Neural progenitor cell (in vitro differentiated cells): ENCODE data around the gene ZSWIM6. TPM values are rescaled to one million over a fixed set of nuclear protein-coding genes. Genes with fewer than 3 reads are reported as not detected.

Experiments used
- DNase-seq: peaks from one replicate; pipeline ENCODE4 v3.0.0-alpha.2; 2016; ENCODE audit warnings: low spot score
- H2AFZ ChIP-seq: fragments of 200-600 bp; sonication (generic); replicated peaks from 2 replicates; pipeline ENCODE4 v1.6.1; 2016; ENCODE audit warnings: antibody characterized with exemption
- H3F3A ChIP-seq: fragments of 200-600 bp; sonication (generic); 2 replicates; pipeline ENCODE4 v1.6.1; 2016; ENCODE audit warnings: antibody characterized with exemption, low read depth
- H3K27ac ChIP-seq: fragments of 200-600 bp; sonication (generic); 2 replicates; pipeline ENCODE4 v1.5.1; 2016; ENCODE audit warnings: mild to moderate bottlenecking
- H3K27me3 ChIP-seq: fragments of 200-600 bp; sonication (generic); 2 replicates; pipeline ENCODE4 v1.6.1; 2016; ENCODE audit warnings: mild to moderate bottlenecking, moderate library complexity
- H3K36me3 ChIP-seq: fragments of 200-600 bp; sonication (generic); 2 replicates; pipeline ENCODE4 v1.5.1; 2016
- H3K4me1 ChIP-seq: fragments of 200-600 bp; sonication (generic); 2 replicates; pipeline ENCODE4 v1.6.1; 2016; ENCODE audit warnings: mixed run types
- H3K4me2 ChIP-seq: fragments of 200-600 bp; sonication (generic); 2 replicates; pipeline ENCODE4 v1.6.1; 2016
- H3K4me3 ChIP-seq: fragments of 200-600 bp; sonication (generic); 2 replicates; pipeline ENCODE4 v1.5.1; 2016
- H3K79me2 ChIP-seq: fragments of 200-600 bp; sonication (generic); 2 replicates; pipeline ENCODE4 v1.6.1; 2016; ENCODE audit warnings: low read depth
- H3K9ac ChIP-seq: fragments of 200-600 bp; sonication (generic); 2 replicates; pipeline ENCODE4 v1.6.1; 2016
- H3K9me3 ChIP-seq: fragments of 200-600 bp; sonication (generic); 2 replicates; pipeline ENCODE4 v1.5.1; 2016; ENCODE audit warnings: low read depth
- H4K20me1 ChIP-seq: fragments of 200-600 bp; sonication (generic); 2 replicates; pipeline ENCODE4 v1.6.1; 2016; ENCODE audit warnings: low read depth
- H3K27ac Mint-ChIP-seq: 3 replicates; pipeline ENCODE4 v1.8.0; 2021; ENCODE audit warnings: mixed read lengths
- H3K27me3 Mint-ChIP-seq: 2 replicates; pipeline ENCODE4 v1.8.0; 2022; ENCODE audit warnings: low read depth, mild to moderate bottlenecking, inconsistent platforms, moderate library complexity, mixed read lengths; ENCODE audit not compliant: insufficient read depth
- H3K36me3 Mint-ChIP-seq: 3 replicates; pipeline ENCODE4 v1.8.0; 2021; ENCODE audit warnings: mixed read lengths
- H3K4me1 Mint-ChIP-seq: 3 replicates; pipeline ENCODE4 v1.8.0; 2021; ENCODE audit warnings: mixed read lengths
- H3K4me3 Mint-ChIP-seq: 3 replicates; pipeline ENCODE4 v1.8.0; 2021; ENCODE audit warnings: mild to moderate bottlenecking, moderate library complexity, mixed read lengths
- H3K9me3 Mint-ChIP-seq: 3 replicates; pipeline ENCODE4 v1.8.0; 2020; ENCODE audit warnings: mixed read lengths
- EZH2 ChIP-seq: fragments of 200-600 bp; sonication (generic); IDR thresholded peaks from 2 replicates; pipeline ENCODE4 v1.6.1; 2017; ENCODE audit warnings: antibody characterized with exemption, mild to moderate bottlenecking, moderate library complexity
- EZH2phosphoT487 ChIP-seq: fragments of 200-600 bp; sonication (generic); IDR thresholded peaks from 2 replicates; pipeline ENCODE4 v1.6.1; 2017; ENCODE audit warnings: antibody characterized with exemption
- total RNA-seq: library from RNA; depleted of rRNA; stranded (reverse); fragments of >200 nt; gene quantifications from 2 replicates; pipeline ENCODE4 v1.2.3, GENCODE V29; 2015; ENCODE audit warnings: low replicate concordance
- TF ChIP-seq, protein P1 (sequence below): fragments of 200-600 bp; sonication (generic); IDR thresholded peaks from 2 replicates; pipeline ENCODE4 v1.5.1; 2017; ENCODE audit warnings: antibody characterized with exemption, mild to moderate bottlenecking

The ZSWIM6 gene
- total RNA-seq, 1 donor from 2014 or later, result 32.2 TPM

DNA sequence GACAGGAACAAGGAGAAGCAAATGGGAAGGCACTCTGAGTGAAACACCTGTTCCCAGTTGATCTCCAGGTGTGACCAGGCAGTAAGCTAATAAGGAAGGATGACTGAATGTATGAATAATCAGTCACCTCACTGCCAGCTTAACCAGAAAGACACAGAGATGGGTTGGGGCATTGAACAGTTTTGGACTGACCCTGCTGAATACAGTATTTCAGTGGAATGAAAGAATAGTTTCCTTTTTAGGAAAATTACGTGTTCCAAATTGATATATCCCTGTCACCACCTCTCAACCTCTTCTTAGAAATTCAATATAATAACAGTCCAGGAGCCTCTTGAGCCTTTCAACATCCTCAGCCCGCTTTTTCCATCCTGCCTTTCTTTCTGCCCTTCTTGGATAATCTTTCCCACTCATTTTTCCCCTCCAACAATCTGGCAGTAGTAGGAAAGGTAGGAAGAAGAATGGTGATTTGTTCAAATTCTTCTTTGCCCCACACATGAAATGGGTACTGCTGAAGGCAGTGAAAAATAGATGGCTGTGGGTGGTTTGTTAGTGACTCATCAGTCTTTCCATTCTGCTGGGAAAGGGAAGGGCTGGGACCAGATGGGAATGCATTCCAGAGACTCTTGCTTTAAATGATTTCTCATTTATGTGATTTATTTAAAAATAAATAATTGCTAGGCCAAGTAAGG is 117.9 kb downstream of the ZSWIM6 start:
- no peak overlapping the region for H3K27ac Mint-ChIP-seq
- H3K27me3 ChIP-seq, result no peaks in the 10 kb centered on the region
- H3K27ac ChIP-seq, result no peak overlapping the region
- no peaks in the 10 kb centered on the region for H3K9me3 ChIP-seq
- H4K20me1 ChIP-seq, result peaks cover 47% of the 10 kb centered on the region
- no peak for DNase-seq
- no peak for TF ChIP-seq EZH2phosphoT487
- no peak overlapping the region for H3K4me2 ChIP-seq
- H3K27me3 Mint-ChIP-seq, result no peaks in the 10 kb centered on the region
- H3K4me3 Mint-ChIP-seq, result no peak overlapping the region
- H3F3A ChIP-seq, result peaks cover 8% of the 10 kb centered on the region
- H2AFZ ChIP-seq, result no peak overlapping the region
- no peaks in the 10 kb centered on the region for H3K36me3 ChIP-seq
- no peak overlapping the region for H3K4me3 ChIP-seq
- H3K79me2 ChIP-seq, result peaks cover 80% of the 10 kb centered on the region
- H3K9me3 Mint-ChIP-seq, result peaks cover 34% of the 10 kb centered on the region
- H3K4me1 ChIP-seq, result peaks cover 4% of the 10 kb centered on the region
- no peak overlapping the region for H3K9ac ChIP-seq
- H3K4me1 Mint-ChIP-seq, result peaks cover 2% of the 10 kb centered on the region
- H3K36me3 Mint-ChIP-seq, result peaks cover 39% of the 10 kb centered on the region

DNA sequence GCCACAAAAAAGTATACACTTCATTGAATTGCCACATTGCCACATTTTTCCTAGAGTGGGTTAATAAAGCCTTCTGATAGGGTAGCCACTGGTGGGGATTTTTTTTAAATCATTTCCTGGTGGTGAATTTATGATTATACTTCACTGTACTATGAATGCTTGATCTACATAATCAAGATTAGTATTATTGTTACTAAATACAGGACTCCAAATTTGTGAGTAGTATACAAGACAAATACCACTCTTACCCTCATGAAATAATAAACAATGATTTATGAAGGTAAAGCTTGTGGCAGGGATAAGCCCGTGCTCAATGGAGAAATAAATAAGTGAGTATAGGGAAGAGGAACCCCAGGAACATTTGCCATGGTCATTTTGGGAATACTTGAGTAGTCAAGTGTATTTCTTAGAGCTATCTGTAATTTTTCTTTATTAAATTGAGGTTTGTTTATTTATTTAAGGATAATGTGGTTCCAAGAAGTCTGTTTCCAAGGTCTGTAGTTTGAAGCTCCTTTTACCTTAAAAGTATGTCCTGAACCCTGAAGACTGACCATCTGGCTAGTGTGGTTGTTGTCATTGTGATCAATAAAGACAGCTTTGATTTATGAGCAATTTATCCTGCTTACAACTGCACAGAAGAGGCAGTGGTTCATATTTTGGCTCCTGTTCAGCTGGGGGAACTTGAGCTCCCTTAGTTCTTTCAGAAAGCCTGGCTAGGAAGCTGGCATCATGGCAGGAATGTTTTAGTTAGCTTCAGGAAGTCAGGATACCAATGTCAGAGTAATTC is 118.6 kb downstream of the ZSWIM6 start:
- H3K27me3 ChIP-seq, result no peaks in the 10 kb centered on the region
- peaks cover 13% of the 10 kb centered on the region for H3F3A ChIP-seq
- no peaks in the 10 kb centered on the region for H3K9me3 ChIP-seq
- H3K79me2 ChIP-seq, result peaks cover 77% of the 10 kb centered on the region
- H3K4me3 Mint-ChIP-seq, result no peak overlapping the region
- H3K36me3 ChIP-seq, result no peaks in the 10 kb centered on the region
- H3K27ac Mint-ChIP-seq, result no peak overlapping the region
- H3K36me3 Mint-ChIP-seq, result peaks cover 32% of the 10 kb centered on the region
- no peak overlapping the region for H3K4me2 ChIP-seq
- H3K9ac ChIP-seq, result no peak overlapping the region
- no peak overlapping the region for H3K4me3 ChIP-seq
- no peak for TF ChIP-seq EZH2
- no peak for TF ChIP-seq EZH2phosphoT487
- TF ChIP-seq, protein P1, sequence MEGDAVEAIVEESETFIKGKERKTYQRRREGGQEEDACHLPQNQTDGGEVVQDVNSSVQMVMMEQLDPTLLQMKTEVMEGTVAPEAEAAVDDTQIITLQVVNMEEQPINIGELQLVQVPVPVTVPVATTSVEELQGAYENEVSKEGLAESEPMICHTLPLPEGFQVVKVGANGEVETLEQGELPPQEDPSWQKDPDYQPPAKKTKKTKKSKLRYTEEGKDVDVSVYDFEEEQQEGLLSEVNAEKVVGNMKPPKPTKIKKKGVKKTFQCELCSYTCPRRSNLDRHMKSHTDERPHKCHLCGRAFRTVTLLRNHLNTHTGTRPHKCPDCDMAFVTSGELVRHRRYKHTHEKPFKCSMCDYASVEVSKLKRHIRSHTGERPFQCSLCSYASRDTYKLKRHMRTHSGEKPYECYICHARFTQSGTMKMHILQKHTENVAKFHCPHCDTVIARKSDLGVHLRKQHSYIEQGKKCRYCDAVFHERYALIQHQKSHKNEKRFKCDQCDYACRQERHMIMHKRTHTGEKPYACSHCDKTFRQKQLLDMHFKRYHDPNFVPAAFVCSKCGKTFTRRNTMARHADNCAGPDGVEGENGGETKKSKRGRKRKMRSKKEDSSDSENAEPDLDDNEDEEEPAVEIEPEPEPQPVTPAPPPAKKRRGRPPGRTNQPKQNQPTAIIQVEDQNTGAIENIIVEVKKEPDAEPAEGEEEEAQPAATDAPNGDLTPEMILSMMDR, result no peak
- H3K4me1 ChIP-seq, result peaks cover 11% of the 10 kb centered on the region
- peaks cover 28% of the 10 kb centered on the region for H3K9me3 Mint-ChIP-seq
- peaks cover 7% of the 10 kb centered on the region for H3K4me1 Mint-ChIP-seq
- H2AFZ ChIP-seq, result no peak overlapping the region
- no peak for DNase-seq
- peaks cover 54% of the 10 kb centered on the region for H4K20me1 ChIP-seq
- no peak overlapping the region for H3K27ac ChIP-seq
- H3K27me3 Mint-ChIP-seq, result no peaks in the 10 kb centered on the region

DNA sequence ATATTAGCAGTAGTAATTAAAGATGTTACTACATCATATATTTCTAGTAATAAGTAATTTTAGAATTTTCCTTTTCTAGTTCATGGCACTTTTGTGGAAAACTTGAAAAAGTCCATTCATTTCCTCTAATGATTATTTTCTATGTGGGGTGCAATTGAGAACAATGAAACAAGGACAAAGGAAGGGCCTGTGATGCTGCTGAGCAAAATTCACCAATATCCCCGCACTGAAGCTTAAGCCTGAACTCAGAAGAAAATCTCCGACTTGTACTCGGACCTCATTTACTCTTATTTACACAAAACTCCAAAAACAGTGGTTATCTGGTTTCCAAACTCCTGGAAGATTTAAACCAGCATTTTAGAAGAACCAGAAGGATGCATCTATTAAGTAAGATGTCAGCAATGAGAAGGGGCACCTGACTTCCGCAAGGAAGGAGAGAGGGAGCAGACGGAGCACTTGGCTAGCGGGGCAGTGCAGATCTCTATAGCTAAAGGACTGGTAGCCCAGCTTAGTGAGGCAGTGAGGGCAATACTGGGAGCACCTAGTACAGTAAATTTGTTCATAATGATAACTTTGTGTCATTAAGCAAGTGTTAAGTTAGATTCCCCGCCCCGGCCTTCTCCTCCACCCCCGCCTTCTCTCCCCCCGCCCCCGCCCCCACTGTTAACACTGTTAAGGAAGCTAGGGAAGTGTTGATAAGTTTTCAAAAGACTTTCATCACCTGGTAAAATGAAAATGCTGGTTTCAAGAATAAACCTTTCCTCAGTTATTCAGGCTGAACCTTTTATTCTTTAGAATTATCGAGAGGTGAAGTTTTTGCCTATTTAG is 123.3 kb downstream of the ZSWIM6 start:
- Histone ChIP-seq H3F3A (peaks cover 13% of the 10 kb centered on the region), H3K79me2 (peaks cover 88% of the 10 kb centered on the region), H3K27me3 (no peaks in the 10 kb centered on the region), H3K36me3 (no peaks in the 10 kb centered on the region), H3K4me2 (peak overlapping the region; percentile 62), H3K9me3 (no peaks in the 10 kb centered on the region), H2AFZ (no peak overlapping the region), H4K20me1 (peaks cover 57% of the 10 kb centered on the region), H3K27ac (peak overlapping the region; percentile 48), H3K4me3 (peak overlapping the region; percentile 2), H3K9ac (no peak overlapping the region), H3K4me1 (peaks cover 20% of the 10 kb centered on the region)
- Mint-ChIP-seq H3K27me3 (no peaks in the 10 kb centered on the region), H3K27ac (no peak overlapping the region), H3K9me3 (peaks cover 3% of the 10 kb centered on the region), H3K4me3 (no peak overlapping the region), H3K36me3 (peaks cover 22% of the 10 kb centered on the region), H3K4me1 (peaks cover 11% of the 10 kb centered on the region)
- DNase-seq, result peak; percentile 29
- TF ChIP-seq EZH2, result no peak
- TF ChIP-seq, protein P1, result no peak
- TF ChIP-seq EZH2phosphoT487, result no peak
